ENCODE data around the gene GSC2.

Gene GSC2

GRCh38 chr22:19130959-19131684 is 19.0 kb downstream of the GSC2 start, which contains the start of gene TSSK2:
TSS of gene TSSK2 (plus strand) at chr22:19131308. CDS start at chr22:19131400, 92 bp downstream.
- TF ChIP-seq ZBTB7A (IDR thresholded peaks at IDR 0.05; ENCODE audit: low read depth) (no peak), CREB1 (IDR thresholded peaks at IDR 0.05; ENCODE audit: low read depth) (no peak)
- TF ChIP-seq, protein P1, sequence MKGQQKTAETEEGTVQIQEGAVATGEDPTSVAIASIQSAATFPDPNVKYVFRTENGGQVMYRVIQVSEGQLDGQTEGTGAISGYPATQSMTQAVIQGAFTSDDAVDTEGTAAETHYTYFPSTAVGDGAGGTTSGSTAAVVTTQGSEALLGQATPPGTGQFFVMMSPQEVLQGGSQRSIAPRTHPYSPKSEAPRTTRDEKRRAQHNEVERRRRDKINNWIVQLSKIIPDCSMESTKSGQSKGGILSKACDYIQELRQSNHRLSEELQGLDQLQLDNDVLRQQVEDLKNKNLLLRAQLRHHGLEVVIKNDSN (IDR thresholded peaks at IDR 0.05), result no peak

- no peak for TF ChIP-seq RAD21 (IDR thresholded peaks at IDR 0.05; ENCODE audit: low read depth)
- TF ChIP-seq CREB1 (IDR thresholded peaks at IDR 0.05; ENCODE audit: low read depth), result no peak
- TF ChIP-seq TAF1 (IDR thresholded peaks at IDR 0.05; ENCODE audit: low read depth), result no peak
- TF ChIP-seq CEBPB (IDR thresholded peaks at IDR 0.05), result no peak
- TF ChIP-seq NFIC (IDR thresholded peaks at IDR 0.05), result no peak
- no peak for TF ChIP-seq EP300 (IDR thresholded peaks at IDR 0.05; ENCODE audit: borderline replicate concordance)
- no peak for TF ChIP-seq YY1 (IDR thresholded peaks at IDR 0.05; ENCODE audit: low read depth)
- no peak for TF ChIP-seq REST (IDR thresholded peaks at IDR 0.05; ENCODE audit: low read depth)
- TF ChIP-seq FOXM1 (IDR thresholded peaks at IDR 0.05; ENCODE audit: borderline replicate concordance, low read depth), result no peak
- no peak for TF ChIP-seq MAX (IDR thresholded peaks at IDR 0.05)
- no peak for TF ChIP-seq EGR1 (IDR thresholded peaks at IDR 0.05)
- TF ChIP-seq TCF12 (IDR thresholded peaks at IDR 0.05; ENCODE audit: low read depth), result no peak
- TF ChIP-seq, protein P1 (IDR thresholded peaks at IDR 0.05), result no peak
- no peak for TF ChIP-seq ZBTB7A (IDR thresholded peaks at IDR 0.05; ENCODE audit: low read depth)
Observed at GRCh38 chr22:19129871-19130270, 20.2 kb downstream of the GSC2 start.

GRCh38 chr22:19128946-19129727 is 21.0 kb downstream of the GSC2 start:
- no peak for TF ChIP-seq MAX (IDR thresholded peaks at IDR 0.05)
- no peak for TF ChIP-seq TAF1 (IDR thresholded peaks at IDR 0.05; ENCODE audit: low read depth)
- no peak for TF ChIP-seq TCF12 (IDR thresholded peaks at IDR 0.05; ENCODE audit: low read depth)
- TF ChIP-seq RAD21 (IDR thresholded peaks at IDR 0.05; ENCODE audit: low read depth), result no peak
- no peak for TF ChIP-seq YY1 (IDR thresholded peaks at IDR 0.05; ENCODE audit: low read depth)
- TF ChIP-seq REST (IDR thresholded peaks at IDR 0.05; ENCODE audit: low read depth), result no peak
- TF ChIP-seq NFIC (IDR thresholded peaks at IDR 0.05), result no peak
- no peak for TF ChIP-seq TEAD4 (IDR thresholded peaks at IDR 0.05)
- TF ChIP-seq CREB1 (IDR thresholded peaks at IDR 0.05; ENCODE audit: low read depth), result no peak
- no peak for TF ChIP-seq EGR1 (IDR thresholded peaks at IDR 0.05)
- TF ChIP-seq ZBTB7A (IDR thresholded peaks at IDR 0.05; ENCODE audit: low read depth), result no peak
- TF ChIP-seq, protein P1 (IDR thresholded peaks at IDR 0.05), result no peak

DNA sequence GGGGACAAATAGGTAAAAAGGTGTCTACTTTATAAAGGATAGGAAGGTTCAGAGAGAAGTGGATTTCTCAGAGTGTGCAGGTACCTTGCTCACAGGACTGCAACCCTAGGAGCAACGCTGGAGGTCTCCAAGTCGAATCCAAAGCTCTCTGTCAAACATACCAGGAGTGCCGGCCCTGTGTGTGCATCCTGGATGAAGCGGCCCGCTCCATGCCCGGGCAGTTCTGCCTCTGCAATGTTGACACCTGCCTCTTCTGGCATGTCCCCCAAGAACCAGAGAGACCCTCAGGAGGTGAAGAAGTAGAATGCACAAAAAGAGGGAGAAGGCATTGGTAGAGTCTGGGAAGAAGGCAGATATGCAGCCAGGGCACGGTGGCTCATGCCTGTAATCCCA is 22.1 kb downstream of the GSC2 start:
- TF ChIP-seq TAF1 (IDR thresholded peaks at IDR 0.05; ENCODE audit: low read depth), result no peak
- no peak for TF ChIP-seq REST (IDR thresholded peaks at IDR 0.05; ENCODE audit: low read depth)
- TF ChIP-seq CREB1 (IDR thresholded peaks at IDR 0.05; ENCODE audit: low read depth), result no peak
- TF ChIP-seq ZBTB7A (IDR thresholded peaks at IDR 0.05; ENCODE audit: low read depth), result no peak
- TF ChIP-seq YY1 (IDR thresholded peaks at IDR 0.05; ENCODE audit: low read depth), result no peak
- no peak for TF ChIP-seq MAX (IDR thresholded peaks at IDR 0.05)
- TF ChIP-seq, protein P1 (IDR thresholded peaks at IDR 0.05), result no peak
- TF ChIP-seq CEBPB (IDR thresholded peaks at IDR 0.05), result no peak
- no peak for TF ChIP-seq EP300 (IDR thresholded peaks at IDR 0.05; ENCODE audit: borderline replicate concordance)
- TF ChIP-seq TEAD4 (IDR thresholded peaks at IDR 0.05), result no peak
- TF ChIP-seq NFIC (IDR thresholded peaks at IDR 0.05), result no peak
- no peak for TF ChIP-seq TCF12 (IDR thresholded peaks at IDR 0.05; ENCODE audit: low read depth)
- TF ChIP-seq RAD21 (IDR thresholded peaks at IDR 0.05; ENCODE audit: low read depth), result no peak
- TF ChIP-seq FOXM1 (IDR thresholded peaks at IDR 0.05; ENCODE audit: borderline replicate concordance, low read depth), result no peak
- no peak for TF ChIP-seq EGR1 (IDR thresholded peaks at IDR 0.05)
